ENCODE measurements around the gene TMED9.

TMED9 gene

DNA sequence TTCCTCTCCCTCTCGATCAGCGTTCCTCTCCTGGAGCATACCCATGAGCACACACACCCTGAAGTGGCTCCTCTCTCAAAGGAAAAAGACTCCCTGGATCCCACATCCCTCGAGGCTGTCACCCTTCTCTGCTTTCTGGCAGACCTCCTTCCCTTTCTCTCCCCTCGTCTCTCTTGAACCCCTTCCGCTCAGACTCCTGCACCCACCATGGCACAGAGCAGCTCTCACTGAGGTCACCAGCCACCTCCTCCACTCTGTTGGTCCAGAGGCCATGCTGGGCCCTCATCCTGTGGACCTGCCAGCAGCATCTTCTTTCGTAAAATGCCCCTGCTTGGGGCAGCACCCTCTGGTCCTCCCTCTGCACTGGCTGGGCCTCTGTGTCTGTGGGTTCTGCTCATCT lies 13.7 kb downstream of the TMED9 start:
- Histone ChIP-seq H2AFZ (ENCODE audit: low read length) (no peak overlapping the region), H3K4me3 (ENCODE audit: low read depth, low read length, poor library complexity, severe bottlenecking) (no peak overlapping the region), H3K4me2 (ENCODE audit: low read length) (no peak overlapping the region), H3K27ac (ENCODE audit: low read depth, low read length, poor library complexity, severe bottlenecking) (no peak overlapping the region), H4K20me1 (ENCODE audit: insufficient read depth, low read length) (no peaks in the 10 kb centered on the region), H3K4me1 (ENCODE audit: insufficient read depth, low read length, severe bottlenecking) (peaks cover 6% of the 10 kb centered on the region), H3K79me2 (ENCODE audit: insufficient read depth, low read length) (no peaks in the 10 kb centered on the region), H3F3A (ENCODE audit: insufficient read depth, low read length) (no peaks in the 10 kb centered on the region), H3K36me3 (ENCODE audit: insufficient read depth, low read length) (peaks cover 13% of the 10 kb centered on the region; the same call in 1 of the 2 replicates), H3K9me2 (ENCODE audit: low read depth, low read length) (no peaks in the 10 kb centered on the region), H3K9ac (ENCODE audit: low read length) (no peak overlapping the region), H3K9me3 (ENCODE audit: low read length) (no peaks in the 10 kb centered on the region), H3K27me3 (ENCODE audit: insufficient read depth, low read length) (no peaks in the 10 kb centered on the region)
- TF ChIP-seq EZH2 (IDR thresholded peaks at IDR 0.05; ENCODE audit: borderline replicate concordance, low read length), result no peak
- TF ChIP-seq, protein P1, sequence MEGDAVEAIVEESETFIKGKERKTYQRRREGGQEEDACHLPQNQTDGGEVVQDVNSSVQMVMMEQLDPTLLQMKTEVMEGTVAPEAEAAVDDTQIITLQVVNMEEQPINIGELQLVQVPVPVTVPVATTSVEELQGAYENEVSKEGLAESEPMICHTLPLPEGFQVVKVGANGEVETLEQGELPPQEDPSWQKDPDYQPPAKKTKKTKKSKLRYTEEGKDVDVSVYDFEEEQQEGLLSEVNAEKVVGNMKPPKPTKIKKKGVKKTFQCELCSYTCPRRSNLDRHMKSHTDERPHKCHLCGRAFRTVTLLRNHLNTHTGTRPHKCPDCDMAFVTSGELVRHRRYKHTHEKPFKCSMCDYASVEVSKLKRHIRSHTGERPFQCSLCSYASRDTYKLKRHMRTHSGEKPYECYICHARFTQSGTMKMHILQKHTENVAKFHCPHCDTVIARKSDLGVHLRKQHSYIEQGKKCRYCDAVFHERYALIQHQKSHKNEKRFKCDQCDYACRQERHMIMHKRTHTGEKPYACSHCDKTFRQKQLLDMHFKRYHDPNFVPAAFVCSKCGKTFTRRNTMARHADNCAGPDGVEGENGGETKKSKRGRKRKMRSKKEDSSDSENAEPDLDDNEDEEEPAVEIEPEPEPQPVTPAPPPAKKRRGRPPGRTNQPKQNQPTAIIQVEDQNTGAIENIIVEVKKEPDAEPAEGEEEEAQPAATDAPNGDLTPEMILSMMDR (IDR thresholded peaks at IDR 0.05; ENCODE audit: low read length), result no peak

GRCh38 chr5:177606071-177607051 lies 14.4 kb downstream of the TMED9 start:
- no peaks in the 10 kb centered on the region for H3F3A ChIP-seq (ENCODE audit: insufficient read depth, low read length)
- no peaks in the 10 kb centered on the region for H3K4me1 ChIP-seq (ENCODE audit: insufficient read depth, low read length, severe bottlenecking)
- TF ChIP-seq EZH2 (IDR thresholded peaks at IDR 0.05; ENCODE audit: borderline replicate concordance, low read length), result no peak
- H3K27me3 ChIP-seq (ENCODE audit: insufficient read depth, low read length), result no peaks in the 10 kb centered on the region
- no peak overlapping the region for H3K4me2 ChIP-seq (ENCODE audit: low read length)
- no peak overlapping the region for H3K9ac ChIP-seq (ENCODE audit: low read length)
- H3K79me2 ChIP-seq (ENCODE audit: insufficient read depth, low read length), result no peaks in the 10 kb centered on the region
- H4K20me1 ChIP-seq (ENCODE audit: insufficient read depth, low read length), result no peaks in the 10 kb centered on the region
- H3K9me2 ChIP-seq (ENCODE audit: low read depth, low read length), result no peaks in the 10 kb centered on the region
- H3K27ac ChIP-seq (ENCODE audit: low read depth, low read length, poor library complexity, severe bottlenecking), result no peak overlapping the region
- H3K4me3 ChIP-seq (ENCODE audit: low read depth, low read length, poor library complexity, severe bottlenecking), result no peak overlapping the region
- no peaks in the 10 kb centered on the region for H3K9me3 ChIP-seq (ENCODE audit: low read length)
- peaks cover 13% of the 10 kb centered on the region; the same call in 1 of the 2 replicates for H3K36me3 ChIP-seq (ENCODE audit: insufficient read depth, low read length)
- no peak overlapping the region for H2AFZ ChIP-seq (ENCODE audit: low read length)

DNA sequence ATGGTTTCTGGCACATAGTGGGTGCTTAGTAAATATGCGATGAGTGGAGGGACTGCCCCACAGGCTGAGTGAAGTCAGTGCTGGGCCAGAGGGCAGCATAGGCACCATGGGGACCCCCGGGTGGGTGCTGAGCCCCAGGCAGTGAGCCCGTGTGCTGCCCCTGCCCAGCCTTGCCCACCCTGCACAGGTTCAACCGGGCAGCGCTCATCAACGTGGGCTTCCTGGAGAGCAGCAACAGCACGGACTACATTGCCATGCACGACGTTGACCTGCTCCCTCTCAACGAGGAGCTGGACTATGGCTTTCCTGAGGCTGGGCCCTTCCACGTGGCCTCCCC lies 15.1 kb downstream of the TMED9 start:
- Histone ChIP-seq H3K4me2 (ENCODE audit: low read length) (no peak overlapping the region), H3K9me2 (ENCODE audit: low read depth, low read length) (no peaks in the 10 kb centered on the region), H3F3A (ENCODE audit: insufficient read depth, low read length) (no peaks in the 10 kb centered on the region), H3K27ac (ENCODE audit: low read depth, low read length, poor library complexity, severe bottlenecking) (no peak overlapping the region), H3K4me3 (ENCODE audit: low read depth, low read length, poor library complexity, severe bottlenecking) (no peak overlapping the region), H3K4me1 (ENCODE audit: insufficient read depth, low read length, severe bottlenecking) (no peaks in the 10 kb centered on the region), H3K27me3 (ENCODE audit: insufficient read depth, low read length) (no peaks in the 10 kb centered on the region), H3K36me3 (ENCODE audit: insufficient read depth, low read length) (peaks cover 13% of the 10 kb centered on the region; the same call in 1 of the 2 replicates), H3K9ac (ENCODE audit: low read length) (no peak overlapping the region), H3K9me3 (ENCODE audit: low read length) (no peaks in the 10 kb centered on the region), H2AFZ (ENCODE audit: low read length) (no peak overlapping the region), H3K79me2 (ENCODE audit: insufficient read depth, low read length) (no peaks in the 10 kb centered on the region), H4K20me1 (ENCODE audit: insufficient read depth, low read length) (no peaks in the 10 kb centered on the region)
- TF ChIP-seq EZH2 (IDR thresholded peaks at IDR 0.05; ENCODE audit: borderline replicate concordance, low read length), result no peak
- TF ChIP-seq, protein P1 (IDR thresholded peaks at IDR 0.05; ENCODE audit: low read length), result no peak
